GM23248 (cell line): ENCODE data around the gene RNF126. TPM values are rescaled to one million over a fixed set of nuclear protein-coding genes. Genes with fewer than 3 reads are reported as not detected.

ENCODE experiments used
- DNase-seq: peaks from one replicate; pipeline ENCODE4 v3.0.0-alpha.2; 2015
- H2AFZ ChIP-seq: fragments of 200-600 bp; sonication (generic); 2 replicates; pipeline ENCODE4 v1.6.1; 2016; ENCODE audit warnings: antibody characterized with exemption
- H3F3A ChIP-seq: fragments of 200-600 bp; sonication (generic); 2 replicates; pipeline ENCODE4 v1.6.1; 2016; ENCODE audit warnings: mild to moderate bottlenecking, antibody characterized with exemption, mixed run types; ENCODE audit not compliant: insufficient read depth
- H3K27ac ChIP-seq: fragments of 200-600 bp; sonication (generic); 2 replicates; pipeline ENCODE4 v1.5.1; 2016; ENCODE audit warnings: mild to moderate bottlenecking
- H3K27me3 ChIP-seq: fragments of 200-600 bp; sonication (generic); replicated peaks from 2 replicates; pipeline ENCODE4 v1.6.1; 2016; ENCODE audit warnings: mild to moderate bottlenecking; ENCODE audit not compliant: insufficient read depth
- H3K36me3 ChIP-seq: fragments of 200-600 bp; sonication (generic); 2 replicates; pipeline ENCODE4 v1.6.1; 2016; ENCODE audit warnings: low read depth, mild to moderate bottlenecking
- H3K4me1 ChIP-seq: fragments of 200-600 bp; sonication (generic); 2 replicates; pipeline ENCODE4 v1.6.1; 2016; ENCODE audit warnings: mild to moderate bottlenecking; ENCODE audit not compliant: insufficient read depth
- H3K4me2 ChIP-seq: fragments of 200-600 bp; sonication (generic); one replicate; pipeline ENCODE4 v1.6.1; 2016; ENCODE audit warnings: mild to moderate bottlenecking; ENCODE audit not compliant: unreplicated experiment
- H3K4me3 ChIP-seq: fragments of 200-600 bp; sonication (generic); 2 replicates; pipeline ENCODE4 v1.5.1; 2016; ENCODE audit warnings: mild to moderate bottlenecking
- H3K79me2 ChIP-seq: fragments of 200-600 bp; sonication (generic); 2 replicates; pipeline ENCODE4 v1.6.1; 2016; ENCODE audit warnings: mild to moderate bottlenecking; ENCODE audit not compliant: insufficient read depth
- H3K9ac ChIP-seq: fragments of 200-600 bp; sonication (generic); 2 replicates; pipeline ENCODE4 v1.6.1; 2016; ENCODE audit warnings: mild to moderate bottlenecking
- H3K9me2 ChIP-seq: fragments of 200-600 bp; sonication (generic); 2 replicates; pipeline ENCODE4 v1.6.1; 2016; ENCODE audit warnings: mixed run types, mild to moderate bottlenecking, moderate library complexity; ENCODE audit not compliant: insufficient read depth
- H3K9me3 ChIP-seq: fragments of 200-600 bp; sonication (generic); one replicate; pipeline ENCODE4 v1.6.1; 2017; ENCODE audit warnings: low read depth
- H4K20me1 ChIP-seq: fragments of 200-600 bp; sonication (generic); 2 replicates; pipeline ENCODE4 v1.6.0; 2016; ENCODE audit not compliant: insufficient read depth
- EZH2 ChIP-seq: fragments of 200-600 bp; sonication (generic); IDR thresholded peaks from 2 replicates; pipeline ENCODE4 v1.6.1; 2018; ENCODE audit warnings: antibody characterized with exemption, mild to moderate bottlenecking; ENCODE audit not compliant: insufficient read depth, poor library complexity, severe bottlenecking
- EZH2phosphoT487 ChIP-seq: fragments of 200-600 bp; sonication (generic); IDR thresholded peaks from 2 replicates; pipeline ENCODE4 v1.6.1; 2018; ENCODE audit warnings: antibody characterized with exemption, moderate library complexity, mild to moderate bottlenecking, low read depth; ENCODE audit not compliant: insufficient read depth
- whole genome bisulfite sequencing, 2 experiments: methylation state at CpG; one replicate each; pipeline ENCODE4 v1.1.6; 2015 to 2017; ENCODE audit warnings: low lambda C conversion rate in 2 of 2, low coverage in 1 of 2; ENCODE audit errors: missing lambda C conversion rate in 2 of 2; 5-methylcytosine and 5-hydroxymethylcytosine counted together
- in situ Hi-C: fragments of 300-500 bp; cut with MboI; formaldehyde crosslinking; loops from 2 replicates; pipeline ENCODE4 v1.15.0; 2020
- polyA plus RNA-seq: library from polyadenylated mRNA; unstranded; fragments of >200 nt; fragmentation: Nextera tagmentation; extraction: Ambion mirVana; gene quantifications from 2 replicates; pipeline ENCODE4 v1.2.1, GENCODE V29; 2016
- total RNA-seq: library from RNA; depleted of rRNA; stranded (reverse); fragments of >200 nt; shearing (Covaris generic); gene quantifications from 2 replicates; pipeline ENCODE4 v1.2.3, GENCODE V29; 2014

The RNF126 gene
- total and polyA plus RNA-seq, 2 experiments from 2014 or later = 52.7 to 72.4 TPM

GRCh38 chr19:640161-640558 is 22.9 kb downstream of the RNF126 start:
- no peak overlapping the region for H3K27ac ChIP-seq
- peak overlapping the region; percentile 61 for H3K4me3 ChIP-seq
- H3K4me1 ChIP-seq = no peaks in the 10 kb centered on the region
- no peaks in the 10 kb centered on the region for H3K27me3 ChIP-seq
- 67 to 77% methylated on average over 16 to 21 of the region's 25 CpGs for WGBS, 2 experiments
- in situ Hi-C loops = no loop called here
- no peak for TF ChIP-seq EZH2
- H2AFZ ChIP-seq = peak overlapping the region; percentile 23; the same call in 1 of the 2 replicates
- DNase-seq = no peak
- H3K4me2 ChIP-seq = no peak overlapping the region
- H3K9ac ChIP-seq = 0 out of 2 replicates have a peak overlapping the region, but pooled peaks have one; percentile 25
- no peaks in the 10 kb centered on the region for H3K9me3 ChIP-seq
- H3K36me3 ChIP-seq = no peaks in the 10 kb centered on the region
- H3K9me2 ChIP-seq = no peaks in the 10 kb centered on the region
- H3K79me2 ChIP-seq = no peaks in the 10 kb centered on the region
- no peaks in the 10 kb centered on the region for H3F3A ChIP-seq
- no peaks in the 10 kb centered on the region for H4K20me1 ChIP-seq

- H3F3A ChIP-seq = no peaks in the 10 kb centered on the region
- peak within 1 kb of the TSS; percentile 91 for H3K4me2 ChIP-seq
- H3K4me1 ChIP-seq = no peaks in the 10 kb centered on the region
- peak within 1 kb of the TSS; percentile 79 for H2AFZ ChIP-seq
- DNase-seq = peak; percentile 96
- peak within 1 kb of the TSS; percentile 68 for H3K4me3 ChIP-seq
- peak within 1 kb of the TSS; percentile 65 for H3K9ac ChIP-seq
- in situ Hi-C loops = no loop called here
- TF ChIP-seq EZH2 = no peak
- no peak for TF ChIP-seq EZH2phosphoT487
- H3K27ac ChIP-seq = no peak within 1 kb of the TSS
- no peaks in the 10 kb centered on the region for H3K9me3 ChIP-seq
- H3K36me3 ChIP-seq = no peaks in the 10 kb centered on the region
- no peaks in the 10 kb centered on the region for H3K27me3 ChIP-seq
- 7 to 13% methylated on average over 31 to 105 of the region's 109 CpGs for WGBS, 2 experiments
- no peaks in the 10 kb centered on the region for H3K9me2 ChIP-seq
- peaks cover 6% of the 10 kb centered on the region; the same call in 1 of the 2 replicates for H3K79me2 ChIP-seq
- H4K20me1 ChIP-seq = no peaks in the 10 kb centered on the region
Measured at GRCh38 chr19:639253-640160, 23.5 kb downstream of the RNF126 start, which contains the start of gene FGF22. FGF22 (plus strand) TSS chr19:639879; CDS start chr19:639926, 47 bp downstream.

GRCh38 chr19:638906-639252 is 24.1 kb downstream of the RNF126 start:
- no peak for DNase-seq
- H3K9me3 ChIP-seq = no peaks in the 10 kb centered on the region
- H3K4me3 ChIP-seq = peak overlapping the region; percentile 68; the same call in 1 of the 2 replicates
- peak overlapping the region; percentile 79 for H2AFZ ChIP-seq
- no peaks in the 10 kb centered on the region for H3K4me1 ChIP-seq
- peak overlapping the region; percentile 91 for H3K4me2 ChIP-seq
- no peaks in the 10 kb centered on the region for H3F3A ChIP-seq
- TF ChIP-seq EZH2 (no peak), EZH2phosphoT487 (no peak)
- no peak overlapping the region for H3K27ac ChIP-seq
- peak overlapping the region; percentile 65 for H3K9ac ChIP-seq
- H3K27me3 ChIP-seq = no peaks in the 10 kb centered on the region
- peaks cover 11% of the 10 kb centered on the region for H3K79me2 ChIP-seq
- H4K20me1 ChIP-seq = no peaks in the 10 kb centered on the region
- in situ Hi-C loops = no loop called here
- H3K36me3 ChIP-seq = no peaks in the 10 kb centered on the region
- 53 to 70% methylated on average over 10 to 16 of the region's 17 CpGs for WGBS, 2 experiments
- H3K9me2 ChIP-seq = no peaks in the 10 kb centered on the region

GRCh38 chr19:634975-635652 is 27.9 kb downstream of the RNF126 start:
- Histone ChIP-seq H3K9me3 (no peaks in the 10 kb centered on the region), H3K36me3 (no peaks in the 10 kb centered on the region), H3K79me2 (peaks cover 29% of the 10 kb centered on the region), H2AFZ (no peak overlapping the region), H3K4me2 (no peak overlapping the region), H3K4me3 (no peak overlapping the region), H4K20me1 (no peaks in the 10 kb centered on the region), H3K27ac (no peak overlapping the region), H3K9ac (no peak overlapping the region), H3K27me3 (no peaks in the 10 kb centered on the region), H3K4me1 (peaks cover 6% of the 10 kb centered on the region; the same call in 1 of the 2 replicates), H3F3A (peaks cover 6% of the 10 kb centered on the region; the same call in 1 of the 2 replicates), H3K9me2 (no peaks in the 10 kb centered on the region)
- no peak for TF ChIP-seq EZH2
- no peak for TF ChIP-seq EZH2phosphoT487
- WGBS, 2 experiments = 81 to 85% methylated on average over 15 to 16 of the region's 16 CpGs
- no peak for DNase-seq
- in situ Hi-C loops = no loop called here
